Esophagus squamous epithelium (tissue), 4 donors: ENCODE results near the gene CRLF3.

Source experiments
- CTCF ChIP-seq, 6 experiments: fragments of 450-650 bp in 4 of 6; fragments of 200-600 bp in 2 of 6; sonication (generic) in 2 of 6; IDR thresholded peaks; one replicate each; pipeline ENCODE4 v1.5.1; 2016 to 2019; ENCODE audit warnings: antibody characterized with exemption in 6 of 6, mild to moderate bottlenecking in 4 of 6, moderate library complexity in 4 of 6
- POLR2A ChIP-seq, 4 donors: fragments of 450-650 bp; IDR thresholded peaks; one replicate each; pipeline ENCODE4 v1.6.1; 2017; ENCODE audit warnings: antibody characterized with exemption in 4 of 4, mild to moderate bottlenecking in 4 of 4, moderate library complexity in 3 of 4

- TF ChIP-seq CTCF (IDR thresholded peaks at IDR 0.05) (no peak), POLR2A (IDR thresholded peaks at IDR 0.05) (no peak)
These were observed 40.1 kb upstream of the CRLF3 start for GRCh38 chr17:30864636-30865035.
